PFSK-1 (cell line): Measurements from ENCODE around the gene USP36.

ENCODE experiments used
- FOXP2 ChIP-seq: optimal IDR thresholded peaks from 2 replicates; pipeline ENCODE3; 2011; ENCODE audit warnings: borderline replicate concordance, control low read depth, inconsistent platforms; ENCODE audit not compliant: insufficient read depth; ENCODE audit errors: extremely low read length, extremely low read depth
- POLR2AphosphoS5 ChIP-seq: IDR thresholded peaks from 2 replicates; pipeline ENCODE4 v1.6.1; 2012; ENCODE audit warnings: low read depth, mild to moderate bottlenecking, control low read depth, low read length, moderate library complexity
- SIN3A ChIP-seq: IDR thresholded peaks from 2 replicates; pipeline ENCODE4 v1.6.1; 2012; ENCODE audit warnings: mild to moderate bottlenecking, low read length, moderate library complexity, borderline replicate concordance; ENCODE audit not compliant: insufficient read depth
- TAF1 ChIP-seq: IDR thresholded peaks from 2 replicates; pipeline ENCODE4 v1.6.1; 2012; ENCODE audit warnings: low read length, control low read depth, borderline replicate concordance; ENCODE audit not compliant: insufficient read depth
- TF ChIP-seq, protein P1 (sequence below), 2 experiments: IDR thresholded peaks; 2 replicates each; pipeline versions ENCODE4 v1.6.1 to v1.8.0; 2011 to 2012; ENCODE audit warnings: low read depth in 2 of 2, low read length in 2 of 2, control low read depth in 1 of 2, inconsistent platforms in 1 of 2, mild to moderate bottlenecking in 1 of 2, moderate library complexity in 1 of 2; ENCODE audit not compliant: insufficient read depth in 1 of 2

DNA sequence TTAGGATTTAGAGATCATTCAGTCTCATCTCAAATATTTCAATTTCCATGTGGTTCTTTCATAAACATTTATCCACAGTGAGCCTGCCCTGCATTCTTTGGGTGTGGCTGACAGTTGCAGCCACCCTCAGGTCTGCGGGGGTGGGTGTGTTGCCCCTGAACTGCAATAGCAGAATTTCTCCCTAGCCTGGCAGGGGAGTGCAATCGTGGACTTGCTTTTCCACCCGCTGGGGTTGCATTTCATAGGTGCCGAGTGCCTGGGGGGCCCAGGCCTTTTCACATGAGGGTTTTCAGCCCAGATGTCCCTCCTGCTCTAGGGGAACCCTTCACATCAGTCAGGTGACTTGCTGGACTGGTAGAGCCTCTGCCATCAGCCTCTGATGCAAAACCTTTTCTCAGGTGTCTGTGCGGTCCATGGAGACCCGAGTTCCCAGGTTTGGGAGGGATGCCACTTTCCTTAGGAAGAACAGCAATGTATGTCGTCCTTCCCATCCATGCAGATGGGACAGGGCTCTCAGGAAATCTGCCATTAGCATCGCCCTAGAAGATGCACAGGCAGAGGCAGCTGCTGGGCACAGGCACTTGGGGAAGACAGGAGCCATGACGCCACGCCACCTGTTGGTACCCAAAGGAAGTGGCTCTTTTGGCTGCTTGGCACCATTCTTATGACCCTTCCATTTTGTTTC lies 2.4 kb upstream of the USP36 start:
- TF ChIP-seq POLR2AphosphoS5 (no peak), SIN3A (no peak), TAF1 (no peak), FOXP2 (no peak)
- TF ChIP-seq, protein P1, sequence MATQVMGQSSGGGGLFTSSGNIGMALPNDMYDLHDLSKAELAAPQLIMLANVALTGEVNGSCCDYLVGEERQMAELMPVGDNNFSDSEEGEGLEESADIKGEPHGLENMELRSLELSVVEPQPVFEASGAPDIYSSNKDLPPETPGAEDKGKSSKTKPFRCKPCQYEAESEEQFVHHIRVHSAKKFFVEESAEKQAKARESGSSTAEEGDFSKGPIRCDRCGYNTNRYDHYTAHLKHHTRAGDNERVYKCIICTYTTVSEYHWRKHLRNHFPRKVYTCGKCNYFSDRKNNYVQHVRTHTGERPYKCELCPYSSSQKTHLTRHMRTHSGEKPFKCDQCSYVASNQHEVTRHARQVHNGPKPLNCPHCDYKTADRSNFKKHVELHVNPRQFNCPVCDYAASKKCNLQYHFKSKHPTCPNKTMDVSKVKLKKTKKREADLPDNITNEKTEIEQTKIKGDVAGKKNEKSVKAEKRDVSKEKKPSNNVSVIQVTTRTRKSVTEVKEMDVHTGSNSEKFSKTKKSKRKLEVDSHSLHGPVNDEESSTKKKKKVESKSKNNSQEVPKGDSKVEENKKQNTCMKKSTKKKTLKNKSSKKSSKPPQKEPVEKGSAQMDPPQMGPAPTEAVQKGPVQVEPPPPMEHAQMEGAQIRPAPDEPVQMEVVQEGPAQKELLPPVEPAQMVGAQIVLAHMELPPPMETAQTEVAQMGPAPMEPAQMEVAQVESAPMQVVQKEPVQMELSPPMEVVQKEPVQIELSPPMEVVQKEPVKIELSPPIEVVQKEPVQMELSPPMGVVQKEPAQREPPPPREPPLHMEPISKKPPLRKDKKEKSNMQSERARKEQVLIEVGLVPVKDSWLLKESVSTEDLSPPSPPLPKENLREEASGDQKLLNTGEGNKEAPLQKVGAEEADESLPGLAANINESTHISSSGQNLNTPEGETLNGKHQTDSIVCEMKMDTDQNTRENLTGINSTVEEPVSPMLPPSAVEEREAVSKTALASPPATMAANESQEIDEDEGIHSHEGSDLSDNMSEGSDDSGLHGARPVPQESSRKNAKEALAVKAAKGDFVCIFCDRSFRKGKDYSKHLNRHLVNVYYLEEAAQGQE (IDR thresholded peaks at IDR 0.05; ENCODE audit: insufficient read depth in 1 of 2, low read depth in 2 of 2, low read length in 2 of 2), result no peak
